T-helper 1 cell treated with Interleukin-12 subunit alpha and Interleukin-12 subunit beta and Interleukin-4 antibody, amounts not matched to agents 30 μg/mL and 1 μg/mL, for 36 hours (primary cell): ENCODE results near the gene NR1D1.

Experiments
- H3K27ac Mint-ChIP-seq: one replicate; pipeline ENCODE4 v1.8.0; 2021; ENCODE audit warnings: mild to moderate bottlenecking, mixed read lengths
- H3K27me3 Mint-ChIP-seq: one replicate; pipeline ENCODE4 v1.8.0; 2021; ENCODE audit warnings: low read depth, mixed read lengths
- H3K36me3 Mint-ChIP-seq: one replicate; pipeline ENCODE4 v1.8.0; 2021; ENCODE audit warnings: low read depth, mixed read lengths
- H3K4me1 Mint-ChIP-seq: one replicate; pipeline ENCODE4 v1.8.0; 2021; ENCODE audit warnings: low read depth, mixed read lengths
- H3K4me3 Mint-ChIP-seq: one replicate; pipeline ENCODE4 v1.8.0; 2021; ENCODE audit warnings: mild to moderate bottlenecking, moderate library complexity, mixed read lengths
- H3K9me3 Mint-ChIP-seq: one replicate; pipeline ENCODE4 v1.8.0; 2021; ENCODE audit warnings: mixed read lengths

NR1D1 gene

GRCh38 chr17:40121181-40122135 lies 21.1 kb upstream of the NR1D1 start, which contains the start of gene MSL1:
Gene MSL1, plus strand, starts transcription at chr17:40121971. Its CDS starts 642 bp downstream, at chr17:40122613.
- Mint-ChIP-seq H3K27ac (peak within 1 kb of the TSS; percentile 65), H3K4me3 (peak within 1 kb of the TSS; percentile 80), H3K4me1 (peaks cover 34% of the 10 kb centered on the region), H3K27me3 (no peaks in the 10 kb centered on the region), H3K36me3 (peaks cover 13% of the 10 kb centered on the region), H3K9me3 (no peaks in the 10 kb centered on the region)

GRCh38 chr17:40115101-40115436 lies 14.7 kb upstream of the NR1D1 start:
- H3K4me3 Mint-ChIP-seq = no peak overlapping the region
- no peaks in the 10 kb centered on the region for H3K9me3 Mint-ChIP-seq
- peaks cover 1% of the 10 kb centered on the region for H3K36me3 Mint-ChIP-seq
- H3K27me3 Mint-ChIP-seq = no peaks in the 10 kb centered on the region
- H3K4me1 Mint-ChIP-seq = peaks cover 33% of the 10 kb centered on the region
- H3K27ac Mint-ChIP-seq = no peak overlapping the region

- no peaks in the 10 kb centered on the region for H3K27me3 Mint-ChIP-seq
- H3K4me3 Mint-ChIP-seq = peak overlapping the region; percentile 89
- peaks cover 39% of the 10 kb centered on the region for H3K4me1 Mint-ChIP-seq
- H3K36me3 Mint-ChIP-seq = peaks cover 1% of the 10 kb centered on the region
- H3K27ac Mint-ChIP-seq = peak overlapping the region; percentile 14
- H3K9me3 Mint-ChIP-seq = no peaks in the 10 kb centered on the region
Measured at GRCh38 chr17:40113907-40114245, 13.5 kb upstream of the NR1D1 start.

GRCh38 chr17:40113110-40113906 lies 12.9 kb upstream of the NR1D1 start:
- H3K9me3 Mint-ChIP-seq = no peaks in the 10 kb centered on the region

GRCh38 chr17:40112718-40113109 lies 12.3 kb upstream of the NR1D1 start:
- peaks cover 4% of the 10 kb centered on the region for H3K27me3 Mint-ChIP-seq
- H3K4me3 Mint-ChIP-seq = no peak overlapping the region
- H3K4me1 Mint-ChIP-seq = peaks cover 44% of the 10 kb centered on the region
- H3K27ac Mint-ChIP-seq = no peak overlapping the region
- H3K9me3 Mint-ChIP-seq = no peaks in the 10 kb centered on the region
- H3K36me3 Mint-ChIP-seq = no peaks in the 10 kb centered on the region

More at GRCh38 chr17:40113110-40113906, 12.9 kb upstream of the NR1D1 start:
- Mint-ChIP-seq H3K36me3 (peaks cover 1% of the 10 kb centered on the region), H3K27me3 (no peaks in the 10 kb centered on the region), H3K4me1 (peaks cover 39% of the 10 kb centered on the region), H3K27ac (peak overlapping the region; percentile 84), H3K4me3 (peak overlapping the region; percentile 89)

- H3K36me3 Mint-ChIP-seq = no peaks in the 10 kb centered on the region
- H3K27ac Mint-ChIP-seq = no peak overlapping the region
- no peak overlapping the region for H3K4me3 Mint-ChIP-seq
- H3K27me3 Mint-ChIP-seq = peaks cover 9% of the 10 kb centered on the region
- peaks cover 48% of the 10 kb centered on the region for H3K4me1 Mint-ChIP-seq
- H3K9me3 Mint-ChIP-seq = no peaks in the 10 kb centered on the region
Measured at GRCh38 chr17:40112191-40112711, 11.9 kb upstream of the NR1D1 start.

- H3K9me3 Mint-ChIP-seq = no peaks in the 10 kb centered on the region
- H3K27me3 Mint-ChIP-seq = peaks cover 15% of the 10 kb centered on the region
- H3K4me1 Mint-ChIP-seq = peaks cover 56% of the 10 kb centered on the region
- peak overlapping the region; percentile 67 for H3K27ac Mint-ChIP-seq
- H3K36me3 Mint-ChIP-seq = no peaks in the 10 kb centered on the region
- H3K4me3 Mint-ChIP-seq = peak overlapping the region; percentile 47
Measured at GRCh38 chr17:40111221-40112128, 11.1 kb upstream of the NR1D1 start.

- Mint-ChIP-seq H3K27me3 (peaks cover 25% of the 10 kb centered on the region), H3K9me3 (no peaks in the 10 kb centered on the region), H3K27ac (no peak overlapping the region), H3K4me1 (peaks cover 67% of the 10 kb centered on the region), H3K4me3 (no peak overlapping the region), H3K36me3 (no peaks in the 10 kb centered on the region)
Measured at GRCh38 chr17:40110026-40110845, 9.8 kb upstream of the NR1D1 start.

GRCh38 chr17:40108970-40109824 lies 8.8 kb upstream of the NR1D1 start:
- no peaks in the 10 kb centered on the region for H3K36me3 Mint-ChIP-seq
- no peaks in the 10 kb centered on the region for H3K9me3 Mint-ChIP-seq
- no peak overlapping the region for H3K27ac Mint-ChIP-seq
- peaks cover 25% of the 10 kb centered on the region for H3K27me3 Mint-ChIP-seq
- no peak overlapping the region for H3K4me3 Mint-ChIP-seq
- peaks cover 78% of the 10 kb centered on the region for H3K4me1 Mint-ChIP-seq

- H3K9me3 Mint-ChIP-seq = no peaks in the 10 kb centered on the region
- H3K4me3 Mint-ChIP-seq = peak overlapping the region; percentile 43
- peaks cover 25% of the 10 kb centered on the region for H3K27me3 Mint-ChIP-seq
- H3K27ac Mint-ChIP-seq = peak overlapping the region; percentile 74
- no peaks in the 10 kb centered on the region for H3K36me3 Mint-ChIP-seq
- H3K4me1 Mint-ChIP-seq = peaks cover 79% of the 10 kb centered on the region
Measured at GRCh38 chr17:40107522-40108174, 7.3 kb upstream of the NR1D1 start.

- no peaks in the 10 kb centered on the region for H3K36me3 Mint-ChIP-seq
- H3K27ac Mint-ChIP-seq = no peak overlapping the region
Measured at GRCh38 chr17:40106760-40107521, 6.6 kb upstream of the NR1D1 start.

More at GRCh38 chr17:40106760-40107521, 6.6 kb upstream of the NR1D1 start:
- peaks cover 72% of the 10 kb centered on the region for H3K4me1 Mint-ChIP-seq
- H3K27me3 Mint-ChIP-seq = peaks cover 25% of the 10 kb centered on the region
- H3K9me3 Mint-ChIP-seq = no peaks in the 10 kb centered on the region
- H3K4me3 Mint-ChIP-seq = no peak overlapping the region
